GM18870 (cell line): ENCODE data around the gene LYST.
"Not testable (repeated sequence)": the region's sequence is repeated elsewhere in the genome, so short reads cannot be mapped to it uniquely, and the experiment has no call there.

Source experiments
- ATAC-seq: cut with Tn5 transposase; IDR thresholded peaks from one replicate; pipeline ENCODE4 v1.9.1; 2021; ENCODE audit warnings: moderate library complexity; ENCODE audit not compliant: unreplicated experiment

The LYST gene, protein sequence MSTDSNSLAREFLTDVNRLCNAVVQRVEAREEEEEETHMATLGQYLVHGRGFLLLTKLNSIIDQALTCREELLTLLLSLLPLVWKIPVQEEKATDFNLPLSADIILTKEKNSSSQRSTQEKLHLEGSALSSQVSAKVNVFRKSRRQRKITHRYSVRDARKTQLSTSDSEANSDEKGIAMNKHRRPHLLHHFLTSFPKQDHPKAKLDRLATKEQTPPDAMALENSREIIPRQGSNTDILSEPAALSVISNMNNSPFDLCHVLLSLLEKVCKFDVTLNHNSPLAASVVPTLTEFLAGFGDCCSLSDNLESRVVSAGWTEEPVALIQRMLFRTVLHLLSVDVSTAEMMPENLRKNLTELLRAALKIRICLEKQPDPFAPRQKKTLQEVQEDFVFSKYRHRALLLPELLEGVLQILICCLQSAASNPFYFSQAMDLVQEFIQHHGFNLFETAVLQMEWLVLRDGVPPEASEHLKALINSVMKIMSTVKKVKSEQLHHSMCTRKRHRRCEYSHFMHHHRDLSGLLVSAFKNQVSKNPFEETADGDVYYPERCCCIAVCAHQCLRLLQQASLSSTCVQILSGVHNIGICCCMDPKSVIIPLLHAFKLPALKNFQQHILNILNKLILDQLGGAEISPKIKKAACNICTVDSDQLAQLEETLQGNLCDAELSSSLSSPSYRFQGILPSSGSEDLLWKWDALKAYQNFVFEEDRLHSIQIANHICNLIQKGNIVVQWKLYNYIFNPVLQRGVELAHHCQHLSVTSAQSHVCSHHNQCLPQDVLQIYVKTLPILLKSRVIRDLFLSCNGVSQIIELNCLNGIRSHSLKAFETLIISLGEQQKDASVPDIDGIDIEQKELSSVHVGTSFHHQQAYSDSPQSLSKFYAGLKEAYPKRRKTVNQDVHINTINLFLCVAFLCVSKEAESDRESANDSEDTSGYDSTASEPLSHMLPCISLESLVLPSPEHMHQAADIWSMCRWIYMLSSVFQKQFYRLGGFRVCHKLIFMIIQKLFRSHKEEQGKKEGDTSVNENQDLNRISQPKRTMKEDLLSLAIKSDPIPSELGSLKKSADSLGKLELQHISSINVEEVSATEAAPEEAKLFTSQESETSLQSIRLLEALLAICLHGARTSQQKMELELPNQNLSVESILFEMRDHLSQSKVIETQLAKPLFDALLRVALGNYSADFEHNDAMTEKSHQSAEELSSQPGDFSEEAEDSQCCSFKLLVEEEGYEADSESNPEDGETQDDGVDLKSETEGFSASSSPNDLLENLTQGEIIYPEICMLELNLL (N-terminal part only)

DNA sequence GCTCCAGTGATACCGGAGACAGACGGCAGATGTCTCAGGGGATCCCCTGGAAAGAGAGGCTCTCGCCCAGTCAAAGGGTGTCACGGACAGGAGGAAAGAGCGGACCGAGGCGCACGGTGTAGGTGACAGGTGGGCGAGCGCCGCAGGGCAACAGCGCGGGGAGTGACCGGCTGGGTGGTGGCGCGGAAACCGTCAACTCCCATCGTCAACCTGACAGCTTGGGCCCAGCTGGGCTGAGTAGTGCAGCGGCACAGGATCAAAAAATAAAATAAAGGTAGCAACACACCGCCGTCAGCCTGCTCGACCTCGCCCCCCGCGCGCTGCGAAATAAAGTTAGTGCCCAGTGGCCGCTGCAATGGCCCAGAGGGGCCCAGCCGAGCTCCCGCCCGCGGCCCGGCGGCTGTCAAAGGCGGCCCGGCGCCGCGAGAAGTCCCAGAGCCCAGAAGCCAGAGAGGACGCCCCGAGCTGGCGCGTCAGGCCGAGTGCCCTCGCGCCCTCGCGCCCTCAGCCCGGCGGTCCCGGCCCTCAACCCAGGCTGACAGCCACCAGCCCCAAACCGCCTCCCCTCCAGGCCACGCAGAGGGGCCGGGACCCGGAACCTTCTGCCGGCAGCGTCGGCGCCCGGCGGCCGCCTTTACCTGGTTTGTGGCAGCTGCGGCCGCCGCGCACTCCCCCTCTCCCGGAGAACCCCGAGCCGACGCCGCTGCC lies at the start of gene LYST:
LYST (minus strand) TSS at position 702 of the 708 bp plus-strand sequence. CDS start 36,489 bp downstream, outside the sequence.
- peak; percentile 41 for ATAC-seq

DNA sequence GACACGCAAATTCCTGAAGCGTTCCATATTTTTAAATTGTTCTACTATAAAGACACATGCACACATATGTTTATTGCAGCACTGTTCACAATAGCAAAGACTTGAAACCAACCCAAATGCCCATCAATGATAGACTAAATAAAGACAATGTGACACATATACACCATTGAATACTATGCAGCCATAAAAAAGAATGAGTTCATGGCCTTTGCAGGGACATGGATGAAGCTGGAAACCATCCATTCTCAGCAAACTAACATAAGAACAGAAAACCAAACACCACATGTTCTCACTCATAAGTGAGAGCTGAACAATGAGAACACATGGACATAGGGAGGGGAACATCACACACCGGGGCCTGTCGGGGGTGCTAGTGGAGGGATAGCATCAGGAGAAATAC lies 48.8 kb upstream of the LYST start:
- not testable (repeated sequence) for ATAC-seq

DNA sequence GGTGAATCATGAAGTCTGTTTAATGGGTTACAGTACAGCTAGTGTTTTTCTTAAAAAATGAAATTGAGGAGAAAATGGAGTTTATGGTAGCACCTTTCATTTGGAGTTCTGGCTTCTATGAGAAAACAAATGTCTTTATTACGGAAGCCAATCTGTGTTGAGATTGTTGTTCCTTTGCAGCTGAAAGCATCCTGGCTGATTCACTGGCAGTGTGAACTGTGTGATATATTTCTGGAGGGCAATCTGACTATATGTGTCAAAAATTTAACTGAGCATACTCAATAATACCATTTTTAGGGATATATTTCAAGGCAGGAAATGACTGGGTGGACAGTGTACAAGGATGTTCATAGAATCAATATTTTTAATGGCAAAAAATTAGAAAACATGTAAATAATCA lies 46.6 kb upstream of the LYST start:
- no peak for ATAC-seq

DNA sequence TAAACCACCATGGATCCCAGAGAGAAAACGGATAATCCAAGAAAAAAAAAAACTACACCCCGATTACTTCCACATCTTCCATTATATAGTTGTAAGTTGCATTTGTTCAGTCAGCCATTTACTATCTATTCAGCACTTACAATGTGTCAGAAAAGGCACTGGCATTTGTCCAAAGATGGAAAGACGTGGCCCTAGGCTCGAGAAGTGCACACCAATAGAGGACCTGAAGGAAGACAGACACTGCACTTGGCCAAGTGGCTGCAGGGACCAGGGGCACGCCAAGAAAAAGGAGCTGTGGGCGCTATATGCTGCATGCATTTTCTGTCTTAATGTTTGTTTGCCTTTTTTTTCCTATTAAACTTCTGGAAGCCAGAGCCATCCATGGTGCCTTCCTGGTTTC lies 45.2 kb upstream of the LYST start:
- no peak for ATAC-seq

DNA sequence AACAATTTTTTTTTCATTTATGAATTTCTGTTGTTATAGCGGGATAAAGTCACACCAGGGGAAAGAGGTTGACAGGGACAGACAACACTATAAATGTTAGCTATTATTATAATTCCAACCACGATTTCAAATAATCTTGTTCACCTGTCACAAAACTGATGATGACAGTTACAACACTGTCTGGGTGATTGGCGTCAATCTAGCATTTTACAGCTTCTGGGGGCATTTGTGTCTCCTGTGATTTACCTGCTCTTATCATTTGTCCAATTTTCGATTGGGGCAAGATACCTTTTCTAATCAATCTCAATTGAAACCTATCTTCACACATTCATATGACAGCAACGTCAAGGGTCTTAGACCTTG lies 44.6 kb upstream of the LYST start:
- ATAC-seq = no peak

DNA sequence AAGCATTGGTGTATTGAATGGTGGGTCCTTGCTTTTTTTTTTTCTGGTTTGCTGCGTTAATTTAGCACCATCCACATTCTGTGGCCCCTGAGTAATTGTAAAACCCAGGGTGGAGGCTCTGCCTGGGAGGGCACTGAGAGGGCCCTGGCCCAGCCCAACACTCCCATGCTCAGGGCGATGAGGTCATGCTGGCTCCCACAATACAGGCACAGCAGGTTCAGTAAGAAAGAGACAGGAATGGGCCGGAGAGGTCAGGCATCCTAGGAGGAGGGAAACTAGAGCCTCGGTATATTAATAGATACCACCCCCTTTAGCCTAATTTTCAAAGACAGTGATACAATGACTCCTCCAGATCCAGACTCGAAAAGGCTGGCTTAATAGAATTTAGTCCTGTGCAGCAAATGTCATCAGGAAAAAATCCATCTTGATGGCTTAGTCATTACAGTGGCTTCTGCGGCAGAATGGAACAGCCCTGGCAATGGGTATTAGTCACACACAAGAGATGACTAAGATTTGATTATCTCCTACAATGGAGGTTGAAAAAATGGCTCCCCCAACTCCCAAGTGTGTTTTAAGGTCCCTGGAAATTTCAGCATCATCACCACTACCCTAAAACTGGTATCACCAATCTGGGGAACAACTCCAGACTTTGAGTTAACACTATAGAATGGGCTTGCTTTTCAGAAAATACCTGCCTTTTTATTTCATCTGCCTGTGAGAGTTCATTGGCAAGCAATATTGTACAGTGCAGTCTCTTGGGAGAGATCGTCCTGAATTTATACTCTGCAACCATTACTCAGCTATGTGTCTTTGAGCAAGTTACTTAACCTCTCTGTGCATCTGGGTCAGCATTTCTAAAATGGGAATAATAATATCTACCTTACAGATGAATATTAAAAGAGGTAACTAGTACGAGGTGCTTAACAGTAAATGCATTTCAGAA lies 43.9 kb upstream of the LYST start:
- ATAC-seq = no peak

DNA sequence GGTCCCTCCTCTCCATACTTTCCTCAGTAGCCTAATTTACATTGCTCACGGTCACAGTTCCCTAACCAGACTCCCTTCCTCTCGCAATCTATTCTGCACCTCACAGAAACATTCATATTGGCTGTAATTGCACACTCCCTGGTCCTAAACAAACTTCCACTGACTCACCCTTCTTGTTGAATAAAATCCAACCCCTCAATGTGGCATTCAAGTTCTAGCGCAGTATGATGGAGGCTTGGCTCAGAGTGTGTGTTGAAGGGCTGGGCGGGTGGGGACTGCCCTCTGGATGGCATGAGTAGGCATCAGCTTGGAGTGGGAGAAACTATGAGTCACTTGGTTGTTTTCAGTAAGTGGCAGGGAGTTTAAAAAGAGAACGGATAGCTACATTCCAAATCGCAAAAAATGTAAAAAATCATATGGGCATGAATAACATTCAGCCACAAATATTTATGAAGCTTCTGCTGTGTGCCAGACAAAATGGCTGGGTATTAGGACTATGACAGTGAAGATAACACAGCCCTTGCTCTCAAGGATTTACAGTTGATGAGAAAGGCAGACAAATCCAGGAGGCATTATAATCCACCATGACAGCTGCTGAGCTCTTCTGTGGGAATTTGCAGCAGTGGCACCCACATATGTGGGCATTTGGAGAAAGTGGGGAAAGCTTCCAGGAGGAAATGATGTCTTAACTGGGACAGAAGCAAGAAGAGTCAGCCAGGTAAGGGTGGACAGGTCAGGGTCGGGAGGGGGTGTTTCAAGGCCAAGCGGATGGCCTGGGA lies 42.2 kb upstream of the LYST start:
- ATAC-seq = no peak

DNA sequence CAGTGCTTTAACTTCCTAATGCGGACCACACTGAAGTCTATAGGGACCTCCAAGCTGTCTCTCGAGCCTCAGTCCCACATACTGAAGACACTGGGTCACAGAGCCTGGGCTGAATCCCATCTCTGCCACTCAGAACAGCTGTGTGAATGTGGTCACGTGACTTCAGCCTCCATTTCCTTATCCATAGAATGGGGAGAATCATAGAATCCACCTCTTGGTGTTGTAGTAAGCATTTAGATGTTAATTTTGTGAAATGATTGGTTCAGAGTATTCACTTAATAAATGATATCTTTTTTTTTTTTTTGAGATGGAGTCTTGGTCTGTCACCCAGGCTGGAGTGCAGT lies 41.2 kb upstream of the LYST start:
- ATAC-seq = no peak

DNA sequence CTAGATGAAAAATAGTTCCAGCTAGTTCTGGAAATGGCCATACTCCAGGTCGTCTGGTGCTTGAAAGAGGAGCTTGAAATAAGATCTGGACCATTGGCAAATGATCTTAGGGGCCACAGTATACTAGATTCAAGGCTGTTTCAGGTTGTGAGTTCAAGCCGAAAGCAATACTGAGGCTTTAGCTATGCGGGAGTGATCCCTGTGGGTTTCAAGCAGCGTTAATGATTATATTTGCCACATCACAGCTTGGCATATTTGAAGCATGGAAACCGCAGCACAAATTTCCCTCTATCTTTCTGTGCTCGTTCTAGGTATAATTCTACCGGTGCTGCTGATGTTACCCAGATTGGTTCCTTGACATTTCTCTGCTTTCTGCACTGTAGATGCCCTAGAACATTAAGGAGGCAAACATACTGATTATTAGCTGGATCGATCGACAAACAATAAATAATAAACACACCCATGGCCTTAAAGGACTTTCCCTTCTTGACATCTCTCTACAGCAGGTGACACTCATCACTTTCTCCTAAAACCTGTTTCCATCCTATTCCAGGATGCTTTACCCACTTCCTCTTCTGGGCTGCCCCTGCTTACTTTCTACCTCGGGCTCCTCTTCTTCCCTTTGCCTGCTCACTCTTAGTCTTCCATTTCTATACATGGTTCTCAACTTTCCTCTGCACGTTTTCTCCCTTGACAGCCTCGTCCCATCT lies 40.6 kb upstream of the LYST start:
- no peak for ATAC-seq

DNA sequence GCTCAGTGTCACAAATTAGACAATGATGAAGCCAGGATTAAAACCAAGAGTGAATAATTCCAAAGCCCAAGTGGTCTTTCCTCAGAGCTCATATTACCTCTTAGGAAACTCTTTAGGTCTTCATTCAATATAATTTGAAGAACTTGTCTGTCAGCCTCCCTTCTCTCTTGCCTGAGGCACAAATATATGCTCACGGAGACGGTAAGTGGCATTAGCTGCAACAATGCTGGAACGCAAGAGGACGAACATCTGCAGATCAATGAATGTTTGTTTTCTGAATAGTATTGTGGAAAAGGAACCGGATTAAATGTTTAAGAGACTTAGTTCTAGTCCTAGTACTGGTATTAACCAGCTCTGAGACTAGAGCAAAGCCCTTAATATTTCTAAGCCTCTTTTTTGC lies 39.7 kb upstream of the LYST start:
- no peak for ATAC-seq

DNA sequence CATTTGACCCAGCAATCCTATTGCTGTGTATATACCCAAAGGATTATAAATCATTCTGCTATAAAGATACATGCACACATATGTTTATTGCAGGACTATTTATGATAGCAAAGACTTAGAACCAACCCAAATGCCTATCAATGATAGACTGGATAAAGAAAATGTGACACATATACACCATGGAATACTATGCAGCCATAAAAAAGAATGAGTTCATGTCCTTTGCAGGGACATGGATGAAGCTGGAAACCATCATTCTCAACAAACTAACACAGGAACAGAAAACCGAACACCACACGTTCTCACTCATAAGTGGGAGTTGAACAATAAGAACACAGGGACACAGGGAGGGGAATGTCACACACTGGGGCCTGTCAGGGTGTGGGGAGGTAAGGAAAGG lies 37.1 kb upstream of the LYST start:
- not testable (repeated sequence) for ATAC-seq

DNA sequence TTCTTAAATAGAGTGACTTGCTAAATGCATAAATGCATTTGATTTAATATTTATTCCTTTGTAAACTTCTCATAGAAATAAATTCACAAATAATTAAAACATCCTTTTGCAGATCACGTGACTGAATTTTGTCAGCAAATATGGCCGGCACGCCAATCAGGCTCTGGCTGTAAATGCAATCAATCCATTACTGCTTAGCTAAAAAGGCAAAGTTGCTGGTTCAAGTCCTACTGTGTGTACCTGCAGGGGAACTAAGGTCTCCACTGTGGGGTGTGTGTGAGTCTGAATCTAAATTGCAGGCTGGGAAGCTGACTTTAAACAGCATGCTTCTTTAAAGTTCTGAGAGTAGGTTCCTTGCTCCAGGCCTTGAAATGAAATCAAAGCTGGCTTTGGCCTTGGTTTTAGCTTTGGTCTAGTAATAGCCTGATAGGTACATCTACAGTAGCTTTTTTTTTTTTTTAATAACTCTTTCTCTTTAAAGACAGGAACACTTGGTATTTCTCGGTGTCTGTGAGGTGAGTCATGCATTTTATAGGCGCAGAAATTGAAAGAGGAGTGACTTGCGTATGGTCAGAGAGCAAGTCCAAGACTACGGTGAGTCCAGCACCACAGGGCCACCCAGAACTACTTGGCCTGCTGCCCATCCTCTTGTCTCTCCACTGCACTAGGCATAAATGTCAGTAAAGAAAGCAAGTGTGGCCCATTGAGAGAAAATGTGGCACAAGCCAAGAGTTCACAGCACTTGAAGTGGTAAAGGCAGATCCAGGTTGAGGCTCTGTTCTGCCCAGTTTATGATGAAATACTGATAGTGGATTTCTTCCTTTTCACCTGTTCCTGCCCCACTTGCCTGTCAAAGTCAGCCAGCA lies 36.2 kb upstream of the LYST start:
- ATAC-seq = no peak

DNA sequence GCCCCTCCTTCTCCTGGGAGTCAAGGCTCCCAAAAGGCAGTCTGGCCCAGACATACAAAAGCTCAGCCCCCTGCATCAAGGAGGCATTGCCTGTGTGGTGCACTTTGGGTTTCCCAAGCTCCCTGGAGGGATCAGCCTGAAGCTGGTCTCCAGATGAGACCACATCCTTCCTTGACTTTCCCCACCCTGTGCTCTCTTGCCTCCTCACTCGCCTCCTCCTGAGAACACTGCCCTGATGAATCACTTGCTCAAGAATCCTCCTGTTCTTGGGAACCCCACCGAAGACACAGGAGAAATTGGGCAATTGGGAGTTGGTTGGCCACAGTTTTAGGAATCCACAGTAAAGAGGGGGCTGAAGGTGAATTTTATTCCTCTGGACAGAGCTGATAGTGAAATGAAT lies 34.8 kb upstream of the LYST start:
- no peak for ATAC-seq

DNA sequence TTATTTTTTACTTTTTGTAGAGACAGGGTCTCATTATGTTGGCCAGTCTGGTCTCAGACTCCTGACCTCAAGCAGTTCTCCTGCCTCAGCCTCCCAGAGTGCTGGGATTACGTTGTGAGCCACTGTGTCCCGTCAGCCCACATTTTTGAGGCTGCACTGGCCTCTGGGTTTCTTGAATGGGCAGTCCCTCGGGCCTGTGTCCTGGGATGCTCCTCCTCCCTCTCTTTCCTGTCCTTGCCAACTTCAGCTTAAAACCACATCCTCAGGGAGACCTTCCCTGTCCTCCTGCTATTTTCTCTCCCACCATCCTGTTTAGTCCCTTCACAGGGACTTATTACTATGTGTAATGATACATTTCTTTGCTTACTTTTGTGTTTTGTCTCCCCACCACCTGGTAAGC lies 31.4 kb upstream of the LYST start:
- ATAC-seq = no peak

DNA sequence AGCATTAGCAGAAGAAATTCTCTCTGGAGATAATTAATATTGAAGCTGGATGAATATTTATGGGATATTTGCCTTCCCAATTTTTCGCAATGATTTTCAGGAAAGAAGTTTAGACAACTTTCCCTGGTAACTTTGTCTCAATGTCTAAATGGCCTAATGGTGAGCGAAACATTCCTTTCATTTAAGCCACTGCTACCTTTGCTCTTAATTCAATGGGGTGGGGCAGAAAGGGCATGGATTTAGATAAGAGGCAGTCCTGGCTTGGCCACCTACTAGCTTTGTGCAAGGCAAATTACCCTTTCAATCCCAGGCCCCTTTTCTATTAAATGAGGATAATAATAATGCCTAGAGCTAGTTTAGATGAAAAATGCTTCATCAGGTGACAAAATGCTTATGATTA lies 27.1 kb upstream of the LYST start:
- ATAC-seq = no peak

DNA sequence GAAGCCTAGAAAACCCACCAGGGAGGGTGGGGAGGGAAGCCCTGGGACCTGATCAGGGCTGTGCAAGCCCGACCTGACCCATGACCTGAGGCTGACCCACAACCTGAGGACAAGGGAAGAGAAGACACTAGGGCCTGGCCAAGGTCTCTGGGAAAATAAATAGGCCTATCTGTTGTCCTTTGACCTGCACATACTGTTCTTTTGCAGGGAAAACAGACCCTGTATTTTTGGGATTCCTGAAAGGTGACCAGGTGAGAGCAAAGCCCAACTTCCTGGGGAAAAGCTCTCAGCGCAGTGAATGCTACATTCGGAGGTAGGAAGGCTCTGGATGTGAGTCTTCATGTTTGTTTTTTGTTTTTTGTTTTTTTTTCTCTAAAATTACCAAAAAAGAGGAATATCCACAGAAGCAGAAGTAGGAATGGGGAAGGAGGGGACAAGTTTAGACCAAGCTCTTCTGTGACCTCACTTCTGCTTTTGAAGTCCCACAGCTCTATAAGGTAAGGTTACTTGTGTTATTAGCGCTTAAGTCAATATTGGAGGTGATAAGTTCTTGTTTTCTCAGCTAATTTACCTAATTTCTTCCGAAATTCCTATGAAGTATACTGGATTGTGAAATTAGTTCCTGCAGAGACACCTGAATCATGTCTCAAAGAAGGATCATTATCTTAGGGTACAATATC lies 26.2 kb upstream of the LYST start:
- no peak for ATAC-seq

DNA sequence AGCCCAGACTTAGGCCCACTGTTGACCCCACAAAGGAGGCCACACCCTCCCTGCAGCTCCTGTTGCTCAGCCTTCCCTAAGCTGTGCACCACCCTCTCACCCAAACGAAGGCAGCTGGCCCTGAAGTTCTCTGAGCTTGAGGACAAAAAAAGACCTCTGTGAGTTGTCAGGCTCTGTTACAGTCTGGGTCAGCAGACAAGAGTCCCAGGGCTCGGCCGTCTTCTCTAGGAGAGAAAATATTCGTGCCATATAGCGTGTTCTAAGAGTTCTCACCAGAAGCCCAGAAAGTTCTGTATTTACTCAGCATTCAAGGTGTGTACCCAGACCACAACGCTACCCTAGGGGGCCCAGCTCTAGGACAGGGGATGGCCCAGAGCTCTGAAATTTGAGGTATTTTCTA lies 25.5 kb upstream of the LYST start:
- peak; percentile 41 for ATAC-seq
